ENCODE results near the gene FGF11.
"Not testable (repeated sequence)": the region's sequence is repeated elsewhere in the genome, so short reads cannot be mapped to it uniquely, and the experiment has no call there.

The FGF11 gene

DNA sequence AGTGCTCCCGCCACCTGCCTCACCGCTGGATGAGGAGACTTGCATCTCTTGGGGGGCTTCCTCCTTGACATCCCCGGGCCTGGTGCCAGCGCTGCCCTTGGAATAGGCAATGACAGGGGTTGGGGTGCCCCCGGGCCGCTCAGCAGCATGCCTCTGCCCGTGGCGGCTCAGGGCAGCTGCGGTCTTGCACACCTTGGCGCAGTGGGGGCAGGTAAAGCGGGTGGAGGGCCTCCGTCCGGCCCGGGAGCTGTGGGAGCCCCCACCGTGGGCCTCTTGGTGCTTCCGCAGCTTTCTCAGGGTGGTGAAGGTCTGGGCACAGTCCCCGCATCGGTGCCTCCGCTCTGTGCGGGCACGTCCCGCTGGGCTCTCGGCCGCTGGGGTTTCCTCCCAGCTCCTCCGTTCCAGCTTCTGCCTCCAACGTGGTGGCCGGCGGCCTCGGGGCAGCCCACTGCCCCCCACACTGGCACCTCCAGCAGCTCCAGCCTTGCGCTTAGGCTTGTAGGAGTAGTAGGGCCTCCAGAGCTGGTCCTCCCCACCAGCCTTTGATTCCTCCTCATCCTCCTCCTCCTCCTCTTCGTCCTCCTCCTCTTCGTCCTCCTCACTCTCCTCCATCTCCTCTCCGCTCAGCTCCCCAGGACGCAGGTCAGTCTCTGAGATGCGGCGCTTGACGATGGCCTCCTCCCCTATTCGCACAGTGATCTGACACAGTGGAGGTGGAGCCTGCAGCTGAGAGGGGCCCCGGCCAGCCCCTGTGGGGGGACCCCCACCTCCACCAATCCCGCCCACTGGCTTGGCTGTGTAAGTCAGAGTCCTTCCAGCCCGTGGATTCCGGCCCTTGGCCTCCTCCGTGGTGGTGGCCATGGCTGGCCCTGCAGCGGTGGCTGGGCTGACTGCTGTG is 23.4 kb downstream of the FGF11 start:
- no peak for DNase-seq (ENCODE audit: low read depth)

DNA sequence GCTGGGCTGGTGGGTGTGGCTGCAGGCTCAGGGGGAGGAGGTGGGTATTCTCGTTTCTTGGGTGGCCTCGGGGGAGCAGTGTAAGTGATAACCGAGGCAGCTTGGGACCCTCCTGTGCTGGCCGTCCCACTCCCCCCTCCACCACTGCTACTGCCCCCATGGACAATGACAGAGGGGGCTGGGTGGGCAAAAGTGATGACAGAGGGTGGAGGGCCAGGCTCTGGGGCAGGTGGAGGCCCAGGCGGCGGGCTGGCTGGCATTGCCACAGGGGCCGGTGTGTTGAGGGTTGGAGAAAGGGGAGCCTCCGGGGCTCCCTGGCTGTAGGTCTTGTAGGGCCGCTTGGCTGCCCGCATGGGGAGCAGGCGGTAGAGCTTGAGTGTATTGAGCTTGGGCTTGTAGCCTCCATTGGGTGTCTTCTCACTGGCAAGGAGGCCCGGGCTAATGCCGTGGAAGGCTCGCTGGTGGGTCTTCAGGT is 24.1 kb downstream of the FGF11 start:
- no peak for DNase-seq (ENCODE audit: low read depth)

DNA sequence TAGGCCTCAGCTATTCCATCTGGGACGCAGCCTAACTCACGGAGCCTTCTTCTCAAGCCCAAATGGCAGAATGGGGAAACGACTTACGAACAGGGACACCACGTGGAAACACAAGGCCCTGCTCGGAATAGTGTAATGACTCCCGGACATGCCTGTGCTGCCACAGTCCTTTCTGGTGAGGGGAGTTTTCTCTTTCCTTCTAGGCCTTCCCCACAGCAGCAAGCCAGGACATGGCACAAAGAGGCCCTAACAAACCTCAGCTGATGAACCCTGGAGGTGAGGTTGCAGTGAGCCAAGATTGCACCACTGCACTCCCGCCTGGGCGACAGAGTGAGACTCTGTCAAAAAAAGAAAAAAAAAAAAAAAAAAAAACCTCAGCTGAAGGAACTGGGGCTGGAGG is 24.8 kb downstream of the FGF11 start:
- DNase-seq (ENCODE audit: low read depth), result no peak

DNA sequence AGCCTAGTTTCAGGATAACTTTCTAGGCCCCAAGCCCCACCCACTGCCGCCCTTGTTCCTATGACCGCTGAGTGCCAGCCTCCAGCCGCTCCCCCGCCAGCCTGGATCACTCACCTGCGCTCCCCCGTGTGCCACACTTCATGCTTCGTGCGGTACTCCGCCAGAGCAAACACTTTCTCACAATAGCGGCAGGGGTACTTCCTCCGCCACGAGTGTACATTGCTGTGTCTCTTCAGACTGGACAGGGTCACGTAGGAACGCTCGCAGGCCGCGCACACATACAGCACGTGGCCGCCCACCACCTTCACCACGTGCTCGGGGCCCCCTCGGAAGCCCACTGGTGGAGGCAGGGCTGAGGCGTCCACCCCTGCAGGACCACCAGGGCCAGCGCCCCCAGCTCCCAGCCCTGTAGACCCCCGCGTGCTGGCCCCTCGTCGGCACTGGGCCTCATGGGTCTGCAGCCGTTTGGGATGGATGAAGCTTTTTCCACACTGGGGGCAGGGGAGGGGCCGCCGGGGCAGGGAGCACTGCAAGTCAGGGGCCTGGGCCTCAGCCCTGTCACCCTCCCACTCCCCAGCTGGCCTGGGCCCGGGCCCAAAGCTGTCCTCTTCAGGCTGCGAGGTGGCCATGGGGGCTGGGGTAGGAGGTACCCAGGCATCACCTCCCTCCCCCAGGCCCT is 26.4 kb downstream of the FGF11 start:
- DNase-seq (ENCODE audit: low read depth), result no peak

DNA sequence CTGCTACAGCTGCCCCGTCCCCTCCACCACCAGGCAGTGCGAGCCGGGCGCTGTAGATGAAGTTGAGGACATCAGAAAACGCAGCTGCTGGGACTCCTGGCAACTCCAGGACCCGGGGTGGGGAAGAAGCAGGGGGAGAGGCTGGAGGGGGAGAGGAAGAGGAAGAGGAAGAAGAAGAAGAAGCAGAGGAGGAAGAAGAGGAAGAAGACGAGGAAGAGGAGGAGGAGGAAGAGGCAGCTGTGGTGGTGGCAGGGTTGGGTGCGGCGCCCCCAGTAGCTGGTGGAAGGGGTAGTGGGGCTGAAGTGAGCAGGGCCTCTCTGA is 27.0 kb downstream of the FGF11 start:
- DNase-seq (ENCODE audit: low read depth), result no peak

DNA sequence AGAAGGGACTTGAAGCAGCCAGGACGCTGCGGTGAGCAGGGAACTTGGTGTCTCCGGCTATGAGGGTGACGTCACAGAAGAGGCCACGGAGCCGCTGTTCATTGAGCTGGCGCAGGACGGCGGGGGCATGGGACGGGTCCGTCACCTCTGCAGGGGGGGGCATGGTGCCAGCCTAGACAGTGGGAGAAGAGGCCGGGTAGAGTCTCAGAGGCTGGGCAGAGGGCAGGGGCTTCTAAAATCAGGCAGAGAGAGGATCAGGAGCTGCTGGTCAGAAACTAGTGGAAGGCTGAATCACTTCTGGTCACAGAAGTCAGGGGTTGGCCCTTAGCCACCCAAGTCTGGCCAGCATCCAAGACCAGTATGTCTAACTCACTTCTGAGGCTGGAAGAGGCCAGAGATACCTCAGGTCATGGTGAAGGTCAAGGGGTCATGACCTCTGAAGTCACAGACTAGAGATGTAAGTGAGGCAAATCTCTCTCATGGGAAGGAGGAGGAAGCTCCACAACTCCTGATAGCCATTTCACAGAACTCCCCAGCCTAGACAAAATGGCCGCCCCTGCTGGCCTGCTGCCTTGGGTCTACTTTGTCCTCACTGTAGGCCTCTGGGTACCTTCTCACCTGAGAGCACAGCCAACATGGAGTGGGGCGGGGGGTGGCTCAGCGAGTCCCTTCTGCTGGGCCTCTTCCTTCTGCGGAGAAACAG is 27.5 kb downstream of the FGF11 start:
- DNase-seq (ENCODE audit: low read depth), result no peak

DNA sequence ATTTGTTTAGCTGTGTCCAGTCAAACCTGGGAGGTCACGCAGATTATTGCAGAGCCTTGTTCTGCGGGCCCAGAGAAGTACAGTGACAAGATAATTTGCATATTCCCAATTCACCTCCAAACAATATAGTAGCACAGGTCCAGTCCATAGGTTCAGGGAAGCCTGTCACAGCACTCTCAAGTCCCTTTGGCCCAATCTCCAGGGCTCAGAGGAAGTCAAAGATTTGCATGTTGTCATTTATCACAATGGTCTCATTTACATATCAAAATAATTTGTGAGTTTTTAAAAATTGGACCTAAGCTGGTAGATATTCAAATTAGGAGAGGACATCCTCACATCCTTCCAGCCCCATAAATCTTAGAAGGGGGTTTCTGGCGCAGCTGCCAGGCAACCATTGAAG is 28.2 kb downstream of the FGF11 start:
- no peak for DNase-seq (ENCODE audit: low read depth)

DNA sequence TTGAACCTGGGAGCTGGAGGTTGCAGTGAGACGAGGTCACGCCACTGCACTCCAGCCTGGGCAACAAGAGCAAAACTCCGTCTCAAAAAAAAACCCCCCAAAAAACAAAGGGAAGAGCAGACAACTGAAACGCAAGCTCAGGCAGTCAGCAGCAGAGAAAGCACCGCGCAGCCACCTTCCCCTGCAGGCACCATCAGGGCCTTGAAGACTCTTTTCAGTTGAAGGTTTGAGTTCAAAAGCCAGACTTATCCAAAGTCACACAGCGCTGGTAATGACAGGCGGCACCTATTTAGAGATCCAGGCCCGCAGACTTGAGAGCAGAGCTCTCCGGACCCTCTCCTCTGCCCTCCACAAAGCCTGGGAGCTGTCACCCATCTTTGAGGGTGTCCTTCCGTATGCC is 29.0 kb downstream of the FGF11 start:
- no peak for DNase-seq (ENCODE audit: low read depth)

DNA sequence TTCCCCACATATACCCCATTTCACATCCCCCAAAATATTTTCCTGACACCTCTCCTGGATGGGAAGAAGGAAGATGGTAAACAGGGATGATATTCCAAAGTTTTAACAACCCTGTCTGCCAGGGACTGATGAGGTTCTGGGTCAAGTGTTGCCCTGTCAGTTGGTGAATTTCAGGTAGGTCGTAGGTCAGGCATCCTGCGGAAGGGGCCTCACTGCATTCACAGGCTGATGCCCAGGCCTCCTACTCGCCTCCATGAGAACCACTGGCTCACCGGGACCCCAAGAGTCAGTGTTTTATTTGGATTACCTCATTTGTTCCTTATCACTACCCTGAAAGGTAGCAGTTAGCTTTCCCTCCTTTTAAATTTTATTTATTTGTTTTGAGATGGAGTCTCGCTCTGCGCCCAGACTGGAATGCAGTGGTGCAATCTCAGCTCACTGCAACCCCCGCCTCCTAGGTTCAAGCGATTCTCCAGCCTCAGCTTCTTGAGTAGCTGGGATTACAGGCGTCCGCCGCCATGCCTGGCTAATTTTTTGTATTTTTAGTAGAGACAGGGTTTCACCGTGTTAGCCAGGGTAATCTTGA is 29.6 kb downstream of the FGF11 start:
- no peak for DNase-seq (ENCODE audit: low read depth)

DNA sequence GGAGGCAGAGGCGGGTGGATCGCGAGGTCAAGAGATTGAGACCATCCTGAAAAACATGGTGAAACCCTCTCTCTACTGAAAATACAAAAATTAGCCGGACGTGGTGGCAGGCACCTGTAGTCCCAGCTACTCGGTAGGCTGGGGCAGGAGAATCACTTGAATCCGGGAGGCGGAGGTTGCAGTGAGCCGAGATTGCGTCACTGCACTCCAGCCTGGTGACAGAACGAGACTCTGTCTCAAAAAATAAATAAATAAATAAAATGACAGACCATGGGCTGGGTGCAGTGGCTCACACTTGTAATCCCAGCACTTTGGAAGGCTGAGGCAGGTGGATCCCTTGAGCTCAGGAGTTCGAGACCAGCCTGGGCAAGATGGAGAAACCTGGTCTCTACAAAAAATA is 30.5 kb downstream of the FGF11 start:
- not testable (repeated sequence) for DNase-seq (ENCODE audit: low read depth)

DNA sequence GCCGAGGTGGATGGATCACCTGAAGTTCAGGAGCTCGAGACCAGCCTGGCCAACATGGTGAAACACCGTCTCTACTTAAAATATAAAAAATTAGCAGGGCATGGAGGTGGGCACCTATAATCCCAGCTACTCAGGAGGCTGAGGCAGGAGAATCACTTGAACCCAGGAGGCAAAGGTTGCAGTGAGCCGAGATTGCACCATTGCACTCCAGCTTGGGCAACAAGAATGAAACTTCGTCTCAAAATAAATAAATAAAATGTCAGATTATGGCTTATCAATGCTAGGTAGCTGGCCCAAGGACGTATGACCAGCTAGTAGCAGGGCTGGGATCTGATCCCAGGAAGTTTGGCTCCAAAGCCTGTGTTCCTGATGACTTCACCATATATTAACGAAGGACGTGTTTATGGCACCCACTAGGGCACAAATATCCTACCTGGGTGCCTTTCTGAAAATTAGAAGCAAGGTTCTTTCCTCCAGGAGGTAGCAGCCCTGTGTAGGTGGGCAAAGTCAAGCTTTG is 31.2 kb downstream of the FGF11 start:
- not testable (repeated sequence) for DNase-seq (ENCODE audit: low read depth)

DNA sequence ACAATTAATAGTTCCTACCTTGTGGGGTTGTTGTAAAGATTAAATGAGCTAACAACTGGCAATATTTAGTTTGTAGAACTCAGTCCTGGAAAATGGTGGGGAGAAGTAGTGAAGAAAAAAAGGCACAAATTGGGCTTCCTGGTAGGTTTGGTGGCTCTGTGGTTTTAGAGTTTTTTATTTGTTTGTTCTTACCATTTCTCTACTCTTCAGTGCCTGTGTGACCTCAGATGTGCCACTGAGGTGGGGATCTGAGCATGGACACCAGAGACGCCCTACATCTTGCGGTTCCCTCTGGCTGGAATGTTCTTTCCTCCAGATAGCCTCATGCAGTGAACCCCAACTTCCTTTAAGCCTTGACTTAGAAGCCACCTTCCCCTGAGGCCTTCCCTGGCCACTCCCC is 32.4 kb downstream of the FGF11 start:
- no peak for DNase-seq (ENCODE audit: low read depth)

DNA sequence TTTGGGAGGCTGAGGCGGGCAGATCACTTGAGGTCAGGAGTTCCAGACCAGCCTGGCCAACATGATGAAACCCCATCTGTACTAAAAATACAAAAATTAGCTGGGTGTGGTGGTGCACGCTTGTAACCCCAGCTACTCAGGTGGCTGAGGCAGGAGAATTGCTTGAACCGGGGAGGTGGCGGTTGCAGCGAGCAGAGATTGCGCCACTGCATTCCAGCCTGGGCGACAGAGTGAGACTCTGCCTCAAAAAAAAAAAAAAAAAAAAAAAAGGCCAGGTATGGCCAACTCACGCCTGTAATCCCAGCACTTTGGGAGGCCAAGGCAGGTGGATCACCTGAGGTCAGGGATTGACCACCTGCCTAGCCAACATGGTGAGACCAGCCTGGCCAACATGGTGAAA is 35.5 kb downstream of the FGF11 start:
- DNase-seq (ENCODE audit: low read depth), result not testable (repeated sequence)

DNA sequence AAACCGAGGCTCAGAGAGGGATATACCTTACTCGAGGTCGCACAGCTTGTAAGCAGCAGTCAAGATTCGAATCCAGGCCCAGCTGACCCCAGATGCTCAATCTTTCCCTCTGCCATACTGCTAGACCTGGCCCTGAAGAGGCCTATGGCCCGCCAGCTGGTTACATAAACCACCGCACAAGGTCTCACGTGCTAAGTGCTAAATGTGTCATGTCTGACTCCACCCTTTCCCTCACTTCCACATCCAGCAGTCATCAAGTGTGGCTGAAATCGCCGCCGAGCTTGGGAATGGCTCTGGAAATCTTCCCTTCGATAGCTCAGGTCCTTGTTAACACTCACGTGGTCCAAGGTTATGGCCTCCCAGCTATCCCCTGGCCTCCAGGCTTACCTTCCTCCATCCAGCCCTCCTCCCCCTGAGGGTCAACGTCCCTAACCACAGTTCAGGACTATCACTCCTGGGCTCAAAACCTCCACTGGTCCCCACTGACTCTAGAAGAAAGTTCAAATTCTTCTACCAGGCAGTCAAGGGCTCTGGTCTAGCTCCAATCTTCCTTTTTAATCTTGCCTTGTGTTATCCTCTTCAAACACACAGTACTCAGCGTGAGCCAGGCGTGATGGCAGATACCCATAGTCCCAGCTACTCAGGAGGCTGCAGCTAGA is 36.6 kb downstream of the FGF11 start:
- DNase-seq (ENCODE audit: low read depth), result no peak

DNA sequence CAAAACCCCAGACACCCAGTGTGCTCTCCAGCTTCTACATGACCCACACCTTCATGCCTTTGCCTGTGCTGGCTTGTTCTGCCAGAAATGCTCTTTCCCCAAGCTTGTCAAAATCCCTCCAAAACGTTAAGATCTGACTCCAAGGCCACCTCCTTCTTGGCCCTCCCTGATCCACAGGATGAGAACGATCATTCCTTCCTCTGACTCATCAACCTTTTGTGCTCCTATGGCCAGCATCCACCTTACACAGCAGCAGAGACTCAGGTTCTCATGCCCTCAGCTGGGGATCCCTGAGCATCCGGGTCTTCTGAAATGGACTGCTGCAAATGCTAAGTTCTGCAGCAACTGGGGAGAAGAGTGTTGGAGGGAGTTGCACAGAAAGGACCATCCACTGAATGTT is 37.2 kb downstream of the FGF11 start:
- no peak for DNase-seq (ENCODE audit: low read depth)

DNA sequence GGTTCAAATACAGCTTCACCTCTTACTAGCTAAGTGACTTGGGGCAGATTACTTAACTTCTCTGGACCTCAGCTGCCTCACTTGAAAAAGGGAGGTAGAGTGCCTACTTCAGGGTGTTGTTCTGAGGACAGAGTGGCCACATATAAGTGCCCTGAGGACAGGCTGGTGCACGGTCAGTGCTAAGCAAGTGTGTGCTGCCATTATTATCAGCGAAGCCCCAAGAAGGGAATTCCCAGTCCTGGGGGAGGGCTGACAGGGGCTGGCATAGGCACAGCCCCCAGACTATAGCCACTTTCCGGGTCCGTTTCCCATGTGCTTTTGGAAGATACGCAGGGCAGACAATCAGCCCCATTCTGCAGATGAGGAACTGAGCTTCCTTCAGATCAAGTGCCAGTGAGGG is 37.6 kb downstream of the FGF11 start:
- DNase-seq (ENCODE audit: low read depth), result no peak

DNA sequence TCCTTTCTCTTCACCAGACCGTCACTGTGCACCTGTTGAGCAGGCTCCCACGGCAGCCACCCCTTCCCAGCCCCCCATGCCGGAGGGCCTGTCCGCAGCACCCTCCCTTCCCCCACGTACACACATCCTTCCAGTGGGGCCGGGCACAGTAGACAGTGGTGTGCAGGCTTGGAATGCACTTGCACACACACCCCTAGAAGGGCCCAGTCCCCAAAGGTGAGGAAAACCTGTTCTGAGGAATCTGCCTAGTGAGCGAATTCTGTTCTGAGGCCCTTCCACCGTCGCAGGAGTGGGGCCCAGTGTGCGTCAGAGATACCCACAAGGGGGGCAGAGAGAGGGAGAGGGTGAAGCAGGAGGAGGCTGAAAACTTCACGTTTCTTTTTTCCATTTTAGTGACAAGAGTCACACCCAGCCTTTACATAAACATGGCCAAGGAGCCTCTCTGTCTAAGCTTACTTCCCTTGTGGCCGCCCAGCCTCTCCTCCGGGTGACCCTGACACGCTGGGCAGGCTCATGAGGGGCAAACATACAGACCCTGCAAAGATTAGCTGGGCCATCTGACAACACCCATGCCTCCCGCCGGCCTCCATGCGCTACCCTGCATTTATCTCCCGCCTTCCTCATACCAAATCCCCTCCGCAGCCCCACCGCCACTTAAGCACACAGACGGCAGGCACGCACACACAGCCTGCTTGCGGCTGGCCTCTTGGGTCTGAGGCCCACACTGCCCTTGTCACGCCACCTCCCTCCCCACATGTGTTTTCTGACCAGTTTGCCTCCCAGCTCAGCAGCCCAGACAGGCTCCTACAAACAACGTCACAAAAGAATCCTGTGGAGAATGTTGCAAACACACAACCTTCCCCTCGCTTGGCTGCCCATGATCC is 38.3 kb downstream of the FGF11 start:
- no peak for DNase-seq (ENCODE audit: low read depth)

DNA sequence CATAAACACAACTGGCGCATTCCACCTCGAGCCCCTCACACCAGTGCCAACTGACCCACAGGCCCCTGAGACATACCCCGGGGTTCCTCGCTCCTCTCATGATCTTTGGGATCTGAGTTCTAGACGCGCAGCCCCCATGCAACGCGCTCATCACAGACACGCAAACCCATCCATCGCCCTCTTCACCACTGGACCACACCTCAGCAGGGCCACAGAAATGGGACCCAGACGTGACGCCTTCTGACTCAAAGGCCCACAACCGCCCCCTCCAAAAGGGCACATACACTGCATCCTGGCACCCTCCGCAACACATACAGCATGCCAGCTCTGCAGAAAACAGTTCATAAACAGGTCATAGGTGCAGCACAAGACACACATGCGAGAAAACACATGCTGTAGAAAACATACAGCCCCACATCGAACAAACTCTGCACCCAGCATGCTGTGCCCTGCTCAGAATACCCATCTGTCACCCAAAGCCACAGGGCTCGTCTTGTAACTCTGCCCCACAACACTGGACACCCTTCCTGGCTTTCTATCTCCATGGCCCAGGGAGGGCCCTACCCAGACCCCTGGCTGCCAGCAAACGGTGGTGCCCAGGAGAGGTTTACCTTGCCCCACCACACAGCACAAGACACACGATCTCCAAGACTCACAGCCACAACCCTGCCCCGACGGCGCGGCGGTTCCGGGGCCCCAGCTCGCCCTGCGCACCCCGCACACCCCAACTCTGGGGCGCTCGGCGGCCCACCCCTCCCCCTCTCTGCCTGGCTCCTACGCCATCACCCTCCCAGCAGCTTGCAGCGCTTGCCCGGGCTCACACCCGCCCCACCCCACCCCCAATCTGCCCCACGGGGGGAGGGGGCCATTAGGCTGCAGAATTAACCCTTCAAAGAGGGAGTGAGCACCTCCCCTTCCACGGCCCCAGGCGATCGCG is 39.2 kb downstream of the FGF11 start:
- peak; percentile 54 for DNase-seq (ENCODE audit: low read depth)

DNA sequence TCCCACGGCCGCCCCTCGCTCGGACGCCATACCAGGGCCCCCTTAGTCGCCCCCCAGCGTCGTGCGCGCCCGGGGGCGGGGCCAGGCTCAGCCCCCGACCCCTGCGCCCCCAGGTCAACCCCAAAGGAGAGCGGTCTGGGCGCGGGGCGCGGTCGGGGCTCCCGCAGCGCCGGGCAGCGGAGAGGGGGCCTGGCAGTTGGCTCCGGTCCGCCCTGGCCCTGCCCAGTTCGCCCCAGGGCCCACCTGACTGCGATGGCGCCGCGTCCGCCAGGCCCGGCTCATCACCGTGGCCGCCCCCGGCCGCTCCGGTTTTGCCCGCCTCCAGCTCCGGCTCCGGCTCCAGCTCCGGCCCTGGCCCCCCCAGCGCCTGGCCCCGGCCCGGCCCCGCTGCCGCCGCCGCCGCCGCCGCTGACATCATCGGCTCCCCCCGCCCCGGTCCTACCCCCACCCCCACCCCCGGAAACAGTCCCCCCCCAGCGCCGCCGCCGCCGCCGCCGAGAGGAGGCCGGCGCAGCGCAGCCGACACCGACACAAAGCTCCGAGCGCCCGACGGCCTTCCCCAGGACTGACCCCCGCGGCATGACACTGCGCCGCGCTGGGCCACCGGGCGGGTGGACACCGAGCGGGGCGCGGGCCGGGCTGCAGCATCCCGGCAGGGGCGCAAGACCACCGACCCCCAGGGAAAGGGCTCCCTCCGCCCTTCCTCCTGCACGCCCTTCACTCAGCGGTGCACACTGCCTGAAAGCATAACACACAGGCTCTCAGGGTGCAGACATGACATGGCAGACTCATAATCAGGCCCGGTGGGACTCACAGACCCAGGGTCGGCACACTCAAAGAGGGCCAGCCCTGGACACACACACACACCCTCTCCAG is 40.1 kb downstream of the FGF11 start, which contains the start of gene ZBTB4:
ZBTB4 (minus strand) TSS at position 419 of the 876 bp plus-strand sequence. CDS start 12,830 bp downstream, outside the sequence.
- DNase-seq (ENCODE audit: low read depth), result peak; percentile 65
